Gastroesophageal sphincter (tissue), 3 donors: Measurements from ENCODE around the gene FCHO2.

ENCODE experiments used
- POLR2A ChIP-seq, 2 donors: fragments of 450-650 bp; IDR thresholded peaks; one replicate each; pipeline ENCODE4 v1.6.1; 2017; ENCODE audit warnings: antibody characterized with exemption in 2 of 2, mild to moderate bottlenecking in 2 of 2, moderate library complexity in 1 of 2
- TF ChIP-seq, protein P1 (sequence below), 4 experiments: fragments of 200-600 bp in 2 of 4; fragments of 450-650 bp in 2 of 4; sonication (generic) in 1 of 4; IDR thresholded peaks; one replicate each; pipeline ENCODE4 v1.5.1; 2017 to 2019; ENCODE audit warnings: antibody characterized with exemption in 4 of 4, mild to moderate bottlenecking in 2 of 4, moderate library complexity in 2 of 4

DNA sequence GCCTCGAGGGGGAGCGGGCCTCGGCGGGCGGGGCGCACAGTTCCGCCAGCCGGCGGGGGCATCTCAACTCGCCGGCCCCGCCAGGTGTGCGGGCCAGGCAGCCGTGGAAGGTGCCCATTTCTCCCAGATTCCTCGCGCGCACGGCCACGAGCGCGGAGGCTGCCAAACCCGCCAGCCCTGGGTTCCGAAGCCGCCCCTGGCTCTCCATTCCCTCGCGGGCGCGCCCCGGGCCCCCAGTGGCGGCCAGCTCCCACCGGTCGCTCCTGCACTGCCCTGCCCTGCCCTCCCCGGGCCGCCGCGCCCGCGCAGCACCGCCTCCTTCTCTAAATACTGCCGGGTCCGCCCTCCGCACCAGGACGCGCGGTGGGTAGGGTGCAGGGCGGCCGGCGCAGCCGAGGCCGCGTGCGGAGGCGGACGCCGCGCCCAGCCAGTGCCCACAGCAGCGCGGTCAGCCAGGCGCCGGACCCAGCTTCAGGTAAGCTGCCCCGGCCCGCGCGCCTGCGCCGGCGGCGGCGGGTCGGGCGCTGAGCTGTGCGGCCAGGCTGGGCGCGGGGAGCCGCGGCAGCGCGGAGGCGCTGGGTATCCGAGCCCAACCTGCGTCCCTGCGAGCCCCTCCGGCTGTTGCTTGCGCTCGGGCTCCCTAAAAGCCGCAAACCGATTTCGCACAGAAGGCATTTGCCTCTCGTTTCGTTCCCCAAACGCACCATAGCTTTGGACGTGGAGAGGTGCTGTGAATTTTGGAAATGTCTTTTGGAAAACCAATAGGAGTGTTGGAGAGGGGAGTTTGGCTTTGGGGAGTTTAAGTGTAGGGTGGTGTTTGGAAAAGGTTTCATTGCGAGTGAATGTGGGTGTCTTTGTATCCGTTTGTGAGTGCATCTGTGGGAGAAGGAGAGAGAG, 164.6 kb downstream of the FCHO2 start, which contains the start of gene TMEM171:
- TF ChIP-seq, protein P1, sequence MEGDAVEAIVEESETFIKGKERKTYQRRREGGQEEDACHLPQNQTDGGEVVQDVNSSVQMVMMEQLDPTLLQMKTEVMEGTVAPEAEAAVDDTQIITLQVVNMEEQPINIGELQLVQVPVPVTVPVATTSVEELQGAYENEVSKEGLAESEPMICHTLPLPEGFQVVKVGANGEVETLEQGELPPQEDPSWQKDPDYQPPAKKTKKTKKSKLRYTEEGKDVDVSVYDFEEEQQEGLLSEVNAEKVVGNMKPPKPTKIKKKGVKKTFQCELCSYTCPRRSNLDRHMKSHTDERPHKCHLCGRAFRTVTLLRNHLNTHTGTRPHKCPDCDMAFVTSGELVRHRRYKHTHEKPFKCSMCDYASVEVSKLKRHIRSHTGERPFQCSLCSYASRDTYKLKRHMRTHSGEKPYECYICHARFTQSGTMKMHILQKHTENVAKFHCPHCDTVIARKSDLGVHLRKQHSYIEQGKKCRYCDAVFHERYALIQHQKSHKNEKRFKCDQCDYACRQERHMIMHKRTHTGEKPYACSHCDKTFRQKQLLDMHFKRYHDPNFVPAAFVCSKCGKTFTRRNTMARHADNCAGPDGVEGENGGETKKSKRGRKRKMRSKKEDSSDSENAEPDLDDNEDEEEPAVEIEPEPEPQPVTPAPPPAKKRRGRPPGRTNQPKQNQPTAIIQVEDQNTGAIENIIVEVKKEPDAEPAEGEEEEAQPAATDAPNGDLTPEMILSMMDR (IDR thresholded peaks at IDR 0.05): no peak
- no peak for TF ChIP-seq POLR2A (IDR thresholded peaks at IDR 0.05)
